ENCODE results near the gene C9orf85. TPM values are rescaled to one million over a fixed set of nuclear protein-coding genes. Genes with fewer than 3 reads are reported as not detected.

C9orf85 gene
- total and polyA plus RNA-seq, 2 of the 4 experiments (the other 2 are of a cell fraction) = 4.3 to 8.4 TPM

DNA sequence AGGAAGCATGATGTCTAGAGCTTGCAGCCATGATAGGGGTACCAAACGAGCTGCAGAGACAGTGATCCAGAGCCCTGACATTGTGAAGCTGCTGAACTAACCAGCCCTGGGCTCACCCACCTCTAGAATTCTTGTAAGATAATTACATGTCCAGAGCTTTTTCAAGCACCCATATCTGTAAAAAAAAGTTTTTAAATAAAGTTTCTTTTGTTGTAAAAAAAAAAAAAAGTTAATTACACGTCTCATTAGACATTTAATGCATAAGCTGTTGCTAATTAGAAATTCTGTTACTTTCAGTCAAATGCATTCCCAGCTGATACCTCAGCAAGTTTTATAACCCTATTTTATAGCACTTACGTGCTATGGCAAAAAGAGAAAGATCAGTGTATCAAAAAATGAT is 65.6 kb downstream of the C9orf85 start:
- Histone ChIP-seq H3K27me3 (ENCODE audit: control insufficient read depth, insufficient read depth, low read length) (no peaks in the 10 kb centered on the region), H4K91ac (ENCODE audit: insufficient read depth, low read depth, low read length) (no peak overlapping the region), H3K36me3 (ENCODE audit: control insufficient read depth, insufficient read depth, low read length) (no peaks in the 10 kb centered on the region), H3K9me1 (ENCODE audit: insufficient read depth, low read length) (no peaks in the 10 kb centered on the region), H3K9ac (ENCODE audit: low read depth, low read length) (no peak overlapping the region), H2AK5ac (ENCODE audit: low read depth, low read length) (no peak overlapping the region), H3K9me3 (ENCODE audit: control insufficient read depth, insufficient read depth, low read length) (no peaks in the 10 kb centered on the region), H3K18ac (ENCODE audit: low read depth, low read length) (no peak overlapping the region), H3K14ac (replicated peaks; ENCODE audit: low read depth, low read length) (no peak overlapping the region), H4K8ac (ENCODE audit: low read depth in 2 of 2, low read length in 2 of 2) (no peak overlapping the region), H3K4me1 (ENCODE audit: control insufficient read depth, insufficient read depth, low read length) (no peaks in the 10 kb centered on the region), H3K4ac (ENCODE audit: low read depth, low read length) (no peak overlapping the region), H3K23ac (ENCODE audit: low read depth, low read length) (no peak overlapping the region), H3K79me1 (ENCODE audit: low read depth in 1 of 2, low read length in 2 of 2) (no peaks in the 10 kb centered on the region), H3K4me3 (ENCODE audit: insufficient read depth, low read depth, low read length) (no peak overlapping the region), H4K20me1 (ENCODE audit: insufficient read depth, low read length) (no peaks in the 10 kb centered on the region), H2BK20ac (ENCODE audit: low read depth, low read length) (no peak overlapping the region), H2AFZ (replicated peaks; ENCODE audit: low read length, poor library complexity) (no peak overlapping the region), H2BK120ac (ENCODE audit: low read depth, low read length) (no peak overlapping the region), H3K56ac (ENCODE audit: extremely low read depth, insufficient read depth, low read length) (no peak overlapping the region), H3K4me2 (ENCODE audit: low read depth, low read length) (no peak overlapping the region), H2BK15ac (ENCODE audit: low read depth, low read length) (no peak overlapping the region), H2BK5ac (ENCODE audit: low read depth, low read length, poor library complexity, severe bottlenecking) (no peak overlapping the region), H4K5ac (ENCODE audit: low read depth, low read length) (no peak overlapping the region), H2AK9ac (replicated peaks; ENCODE audit: low read depth, low read length, poor library complexity) (no peak overlapping the region), H3K27ac (ENCODE audit: insufficient read depth, low read length) (no peak overlapping the region)
- POLR2A ChIA-PET (ENCODE audit: unreplicated experiment) = no interaction called here
- dilution Hi-C loops (cut with HindIII; ENCODE audit: low sequenced_read_pairs, unreplicated experiment) = no loop called here
- DNase-seq = no peak
- BruUV-seq (replicated peaks) = no TSS peak
- in situ Hi-C loops (cut with MboI; ENCODE audit: low sequenced_read_pairs) = loop anchor here (10.0 kb wide), 1 partner anchor 58 kb away; no protein-coding TSS in a partner anchor
- TF ChIP-seq BHLHE40 (IDR thresholded peaks at IDR 0.05; ENCODE audit: low read depth, low read length) = no peak
- no peak for TF ChIP-seq CHD1 (IDR thresholded peaks at IDR 0.05; ENCODE audit: low read depth, low read length)
- TF ChIP-seq SMC3 (IDR thresholded peaks at IDR 0.05; ENCODE audit: low read depth, low read length) = no peak
- TF ChIP-seq, protein P1, sequence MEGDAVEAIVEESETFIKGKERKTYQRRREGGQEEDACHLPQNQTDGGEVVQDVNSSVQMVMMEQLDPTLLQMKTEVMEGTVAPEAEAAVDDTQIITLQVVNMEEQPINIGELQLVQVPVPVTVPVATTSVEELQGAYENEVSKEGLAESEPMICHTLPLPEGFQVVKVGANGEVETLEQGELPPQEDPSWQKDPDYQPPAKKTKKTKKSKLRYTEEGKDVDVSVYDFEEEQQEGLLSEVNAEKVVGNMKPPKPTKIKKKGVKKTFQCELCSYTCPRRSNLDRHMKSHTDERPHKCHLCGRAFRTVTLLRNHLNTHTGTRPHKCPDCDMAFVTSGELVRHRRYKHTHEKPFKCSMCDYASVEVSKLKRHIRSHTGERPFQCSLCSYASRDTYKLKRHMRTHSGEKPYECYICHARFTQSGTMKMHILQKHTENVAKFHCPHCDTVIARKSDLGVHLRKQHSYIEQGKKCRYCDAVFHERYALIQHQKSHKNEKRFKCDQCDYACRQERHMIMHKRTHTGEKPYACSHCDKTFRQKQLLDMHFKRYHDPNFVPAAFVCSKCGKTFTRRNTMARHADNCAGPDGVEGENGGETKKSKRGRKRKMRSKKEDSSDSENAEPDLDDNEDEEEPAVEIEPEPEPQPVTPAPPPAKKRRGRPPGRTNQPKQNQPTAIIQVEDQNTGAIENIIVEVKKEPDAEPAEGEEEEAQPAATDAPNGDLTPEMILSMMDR (conservative IDR thresholded peaks at IDR 0.05; ENCODE audit: low read depth, low read length) = no peak
- no peak for TF ChIP-seq MXI1 (IDR thresholded peaks at IDR 0.05; ENCODE audit: borderline replicate concordance, low read depth, low read length)
- no peak for TF ChIP-seq POLR2A (IDR thresholded peaks at IDR 0.05; ENCODE audit: low read depth, low read length)
- no peak for TF ChIP-seq MAFK (IDR thresholded peaks at IDR 0.05; ENCODE audit: low read depth, low read length)
- TF ChIP-seq, protein P2, sequence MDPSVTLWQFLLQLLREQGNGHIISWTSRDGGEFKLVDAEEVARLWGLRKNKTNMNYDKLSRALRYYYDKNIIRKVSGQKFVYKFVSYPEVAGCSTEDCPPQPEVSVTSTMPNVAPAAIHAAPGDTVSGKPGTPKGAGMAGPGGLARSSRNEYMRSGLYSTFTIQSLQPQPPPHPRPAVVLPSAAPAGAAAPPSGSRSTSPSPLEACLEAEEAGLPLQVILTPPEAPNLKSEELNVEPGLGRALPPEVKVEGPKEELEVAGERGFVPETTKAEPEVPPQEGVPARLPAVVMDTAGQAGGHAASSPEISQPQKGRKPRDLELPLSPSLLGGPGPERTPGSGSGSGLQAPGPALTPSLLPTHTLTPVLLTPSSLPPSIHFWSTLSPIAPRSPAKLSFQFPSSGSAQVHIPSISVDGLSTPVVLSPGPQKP (IDR thresholded peaks at IDR 0.05; ENCODE audit: borderline replicate concordance, low read depth, low read length) = no peak
- TF ChIP-seq RFX5 (IDR thresholded peaks at IDR 0.05; ENCODE audit: low read depth, low read length) = no peak
- TF ChIP-seq MAZ (IDR thresholded peaks at IDR 0.05; ENCODE audit: borderline replicate concordance, low read depth, low read length) = no peak
- TF ChIP-seq, protein P3, sequence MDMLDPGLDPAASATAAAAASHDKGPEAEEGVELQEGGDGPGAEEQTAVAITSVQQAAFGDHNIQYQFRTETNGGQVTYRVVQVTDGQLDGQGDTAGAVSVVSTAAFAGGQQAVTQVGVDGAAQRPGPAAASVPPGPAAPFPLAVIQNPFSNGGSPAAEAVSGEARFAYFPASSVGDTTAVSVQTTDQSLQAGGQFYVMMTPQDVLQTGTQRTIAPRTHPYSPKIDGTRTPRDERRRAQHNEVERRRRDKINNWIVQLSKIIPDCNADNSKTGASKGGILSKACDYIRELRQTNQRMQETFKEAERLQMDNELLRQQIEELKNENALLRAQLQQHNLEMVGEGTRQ (IDR thresholded peaks at IDR 0.05; ENCODE audit: low read depth, low read length) = no peak
- TF ChIP-seq NFE2L2 (IDR thresholded peaks at IDR 0.05; ENCODE audit: low read depth, low read length) = no peak
- TF ChIP-seq RAD21 (IDR thresholded peaks at IDR 0.05; ENCODE audit: low read length) = no peak
- no peak for TF ChIP-seq RCOR1 (IDR thresholded peaks at IDR 0.05; ENCODE audit: insufficient replicate concordance, low read length)
- TF ChIP-seq FOS (IDR thresholded peaks at IDR 0.05; ENCODE audit: low read depth, low read length) = no peak
- no peak for TF ChIP-seq CEBPB (IDR thresholded peaks at IDR 0.05; ENCODE audit: low read depth, low read length)
- WGBS, 2 experiments (ENCODE audit: extremely low coverage in 2 of 2, insufficient read length in 1 of 2) = no CpG with 5 or more reads among the region's 3 CpGs
- CTCF ChIA-PET = interaction anchor here (0.6 to 0.7 kb wide), 2 partner anchors 47 to 137 kb away, joined by 4 to 5 read pairs; no protein-coding TSS in a partner anchor
- intact Hi-C loops (cut with micrococcal nuclease) = no loop called here
- no peak for ATAC-seq (ENCODE audit: low read depth)
